Smooth muscle cell (in vitro differentiated cells): ENCODE data around the gene FBLN1. TPM values are rescaled to one million over a fixed set of nuclear protein-coding genes. Genes with fewer than 3 reads are reported as not detected.

Experiments used
- DNase-seq: peaks from one replicate; lab custom pipeline; 2025; ENCODE audit not compliant: unreplicated experiment; lab: John Stamatoyannopoulos, UW
- H2AFZ ChIP-seq: fragments of 200-600 bp; sonication (generic); 2 replicates; pipeline ENCODE4 v1.6.0; 2016; ENCODE audit warnings: antibody characterized with exemption, low read depth, mild to moderate bottlenecking
- H3F3A ChIP-seq: fragments of 200-600 bp; sonication (generic); 2 replicates; pipeline ENCODE4 v1.6.0; 2017; ENCODE audit warnings: antibody characterized with exemption, low read depth
- H3K27ac ChIP-seq: fragments of 200-600 bp; sonication (generic); 2 replicates; pipeline ENCODE4 v1.5.1; 2016; ENCODE audit warnings: low read depth, mild to moderate bottlenecking
- H3K27me3 ChIP-seq: fragments of 200-600 bp; sonication (generic); 2 replicates; pipeline ENCODE4 v1.6.1; 2016; ENCODE audit warnings: low read depth, mild to moderate bottlenecking
- H3K36me3 ChIP-seq: fragments of 200-600 bp; sonication (generic); 2 replicates; pipeline ENCODE4 v1.5.1; 2016; ENCODE audit warnings: low read depth
- H3K4me1 ChIP-seq: fragments of 200-600 bp; sonication (generic); 2 replicates; pipeline ENCODE4 v1.5.1; 2016; ENCODE audit warnings: low read depth
- H3K4me2 ChIP-seq: fragments of 200-600 bp; sonication (generic); 2 replicates; pipeline ENCODE4 v1.6.0; 2016; ENCODE audit warnings: mild to moderate bottlenecking
- H3K4me3 ChIP-seq: fragments of 200-600 bp; sonication (generic); 2 replicates; pipeline ENCODE4 v1.5.1; 2016; ENCODE audit warnings: mild to moderate bottlenecking
- H3K79me2 ChIP-seq: fragments of 200-600 bp; sonication (generic); 2 replicates; pipeline ENCODE4 v1.6.0; 2016; ENCODE audit warnings: low read depth, mild to moderate bottlenecking
- H3K9ac ChIP-seq: fragments of 200-600 bp; sonication (generic); 2 replicates; pipeline ENCODE4 v1.6.0; 2016; ENCODE audit warnings: low read depth
- H3K9me3 ChIP-seq: fragments of 200-600 bp; sonication (generic); replicated peaks from 2 replicates; pipeline ENCODE4 v1.5.1; 2016; ENCODE audit warnings: low read depth
- H4K20me1 ChIP-seq: fragments of 200-600 bp; sonication (generic); 2 replicates; pipeline ENCODE4 v1.6.0; 2016; ENCODE audit warnings: low read depth
- WGBS: methylation state at CpG from one replicate; pipeline ENCODE4 v1.1.7; 2016; ENCODE audit warnings: low lambda C conversion rate; 5-methylcytosine and 5-hydroxymethylcytosine counted together
- polyA plus RNA-seq: library from polyadenylated mRNA; unstranded; fragments of >200 nt; fragmentation: Nextera tagmentation; extraction: Ambion mirVana; gene quantifications from 2 replicates; pipeline ENCODE4 v1.2.1, GENCODE V29; 2016
- total RNA-seq: library from RNA; depleted of rRNA; stranded (reverse); fragments of >200 nt; gene quantifications from 2 replicates; pipeline ENCODE4 v1.2.3, GENCODE V29; 2014
- TF ChIP-seq, protein P1 (sequence below): fragments of 200-600 bp; sonication (generic); IDR thresholded peaks from 2 replicates; pipeline ENCODE4 v1.5.1; 2017; ENCODE audit warnings: borderline replicate concordance, mild to moderate bottlenecking, antibody characterized with exemption; ENCODE audit not compliant: insufficient read depth, poor library complexity, severe bottlenecking

The FBLN1 gene
- total and polyA plus RNA-seq, 2 experiments from 2014 or later: 90.9 to 296 TPM

DNA sequence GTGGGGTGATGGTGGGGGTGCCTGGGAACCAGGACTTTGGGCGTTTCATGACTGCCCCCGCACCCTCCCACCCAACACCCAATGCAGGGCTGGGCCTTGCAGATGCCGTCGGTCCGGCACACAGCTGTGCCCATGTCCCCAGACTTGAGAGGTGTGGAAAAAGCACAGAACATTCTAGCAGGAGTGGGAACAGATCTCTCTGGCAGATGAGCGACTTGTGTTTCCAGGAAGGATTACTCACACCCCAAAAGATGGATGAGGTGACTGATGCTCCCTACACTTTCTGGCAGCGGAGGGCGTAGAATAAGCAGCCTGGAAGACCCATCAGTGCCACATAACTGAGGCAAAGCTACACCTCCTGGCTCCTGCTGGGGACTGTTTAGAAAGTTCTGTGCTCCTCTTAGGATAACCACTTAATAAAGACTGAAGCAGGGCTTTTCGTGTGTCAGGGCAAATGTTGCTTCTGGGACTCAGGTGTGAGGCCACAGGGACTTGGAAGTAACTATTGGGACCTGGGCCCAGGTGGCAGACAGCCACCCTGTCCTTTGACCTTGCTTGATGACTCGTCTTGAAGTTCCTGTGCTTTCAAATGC is 24.2 kb downstream of the FBLN1 start:
- H2AFZ ChIP-seq: no peak overlapping the region
- no peaks in the 10 kb centered on the region for H3K36me3 ChIP-seq
- WGBS: 89% methylated on average over 10 of the region's 10 CpGs
- H3K9ac ChIP-seq: no peak overlapping the region
- no peak overlapping the region for H3K4me3 ChIP-seq
- no peaks in the 10 kb centered on the region for H3K27me3 ChIP-seq
- peaks cover 20% of the 10 kb centered on the region for H3F3A ChIP-seq
- DNase-seq: no peak
- peaks cover 4% of the 10 kb centered on the region for H3K79me2 ChIP-seq
- TF ChIP-seq, protein P1, sequence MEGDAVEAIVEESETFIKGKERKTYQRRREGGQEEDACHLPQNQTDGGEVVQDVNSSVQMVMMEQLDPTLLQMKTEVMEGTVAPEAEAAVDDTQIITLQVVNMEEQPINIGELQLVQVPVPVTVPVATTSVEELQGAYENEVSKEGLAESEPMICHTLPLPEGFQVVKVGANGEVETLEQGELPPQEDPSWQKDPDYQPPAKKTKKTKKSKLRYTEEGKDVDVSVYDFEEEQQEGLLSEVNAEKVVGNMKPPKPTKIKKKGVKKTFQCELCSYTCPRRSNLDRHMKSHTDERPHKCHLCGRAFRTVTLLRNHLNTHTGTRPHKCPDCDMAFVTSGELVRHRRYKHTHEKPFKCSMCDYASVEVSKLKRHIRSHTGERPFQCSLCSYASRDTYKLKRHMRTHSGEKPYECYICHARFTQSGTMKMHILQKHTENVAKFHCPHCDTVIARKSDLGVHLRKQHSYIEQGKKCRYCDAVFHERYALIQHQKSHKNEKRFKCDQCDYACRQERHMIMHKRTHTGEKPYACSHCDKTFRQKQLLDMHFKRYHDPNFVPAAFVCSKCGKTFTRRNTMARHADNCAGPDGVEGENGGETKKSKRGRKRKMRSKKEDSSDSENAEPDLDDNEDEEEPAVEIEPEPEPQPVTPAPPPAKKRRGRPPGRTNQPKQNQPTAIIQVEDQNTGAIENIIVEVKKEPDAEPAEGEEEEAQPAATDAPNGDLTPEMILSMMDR: no peak
- no peaks in the 10 kb centered on the region for H3K9me3 ChIP-seq
- H4K20me1 ChIP-seq: peaks cover 8% of the 10 kb centered on the region
- H3K4me1 ChIP-seq: peaks cover 18% of the 10 kb centered on the region
- H3K27ac ChIP-seq: no peak overlapping the region
- no peak overlapping the region for H3K4me2 ChIP-seq

DNA sequence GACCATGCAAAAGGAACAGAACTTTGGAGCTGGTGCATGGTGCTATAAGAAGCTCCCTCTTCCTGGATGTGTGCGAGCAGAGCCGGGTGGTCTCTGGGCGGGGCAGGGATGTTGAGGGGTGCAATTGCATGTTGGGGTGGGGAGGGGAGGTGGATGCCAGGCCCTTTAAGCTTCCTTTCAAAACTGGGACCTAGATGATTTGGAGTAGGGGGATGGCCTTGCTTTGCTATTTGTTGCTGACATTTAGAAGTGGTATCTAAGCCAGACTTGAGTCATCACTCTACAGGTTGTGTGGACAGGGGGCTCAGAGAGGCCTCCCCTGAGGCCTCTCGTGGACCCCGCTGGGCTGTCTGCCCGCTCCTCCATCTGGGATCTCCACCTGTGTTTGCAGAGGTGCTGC is 24.8 kb downstream of the FBLN1 start:
- Histone ChIP-seq H3K27me3 (no peaks in the 10 kb centered on the region), H2AFZ (no peak overlapping the region), H3F3A (peaks cover 18% of the 10 kb centered on the region), H3K36me3 (no peaks in the 10 kb centered on the region), H4K20me1 (peaks cover 8% of the 10 kb centered on the region), H3K9me3 (no peaks in the 10 kb centered on the region), H3K4me3 (no peak overlapping the region), H3K27ac (no peak overlapping the region), H3K79me2 (peaks cover 4% of the 10 kb centered on the region), H3K9ac (no peak overlapping the region), H3K4me2 (no peak overlapping the region), H3K4me1 (peaks cover 18% of the 10 kb centered on the region)
- TF ChIP-seq, protein P1: no peak
- WGBS: 92% methylated on average over 6 of the region's 6 CpGs
- no peak for DNase-seq

DNA sequence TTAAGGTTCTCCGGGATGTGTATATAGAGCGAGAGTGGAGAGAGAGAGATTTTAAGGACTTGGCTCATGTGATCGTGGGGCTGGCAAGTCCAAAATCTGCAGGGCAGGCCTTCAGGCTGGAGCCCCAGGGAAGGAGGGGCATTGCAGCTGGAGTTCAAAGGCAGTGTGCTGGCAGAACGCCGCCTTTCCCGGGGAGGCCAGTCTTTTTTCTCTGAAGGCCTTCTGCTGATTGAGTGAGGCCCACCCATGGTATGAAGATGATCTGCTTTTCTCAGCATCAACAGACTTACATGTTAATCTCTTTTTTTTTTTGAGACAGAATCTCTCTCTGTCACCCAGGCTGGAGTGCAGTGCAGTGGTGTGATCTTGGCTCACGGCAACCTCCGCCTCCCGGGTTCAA is 25.4 kb downstream of the FBLN1 start:
- Histone ChIP-seq H3K27ac (no peak overlapping the region), H3K36me3 (no peaks in the 10 kb centered on the region), H2AFZ (no peak overlapping the region), H3K4me3 (no peak overlapping the region), H3K9ac (no peak overlapping the region), H4K20me1 (peaks cover 3% of the 10 kb centered on the region), H3K79me2 (peaks cover 4% of the 10 kb centered on the region), H3K4me2 (no peak overlapping the region), H3K27me3 (no peaks in the 10 kb centered on the region), H3F3A (peaks cover 14% of the 10 kb centered on the region), H3K9me3 (no peaks in the 10 kb centered on the region), H3K4me1 (peaks cover 18% of the 10 kb centered on the region)
- 64% methylated on average over 9 of the region's 9 CpGs for WGBS
- DNase-seq: no peak
- TF ChIP-seq, protein P1: no peak

DNA sequence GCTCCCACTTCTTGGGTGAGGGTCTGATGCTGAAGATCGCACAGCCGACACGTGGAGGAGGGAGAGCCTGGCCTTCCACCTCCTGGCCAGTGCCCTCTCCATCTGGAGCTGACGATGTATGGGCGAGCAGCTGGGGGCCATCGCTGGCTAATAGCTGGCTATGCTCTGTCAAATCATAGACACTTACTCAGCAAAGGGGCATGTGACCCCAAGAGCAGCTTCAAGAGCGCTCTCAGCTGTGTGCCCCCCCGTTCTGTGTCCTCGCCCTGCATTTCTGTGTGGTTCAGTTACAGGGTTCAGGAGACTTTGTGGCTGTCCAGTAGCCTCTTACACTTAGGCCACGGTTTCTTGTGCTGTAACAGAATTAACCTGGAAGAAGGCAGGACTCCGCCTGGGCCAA is 26.4 kb downstream of the FBLN1 start:
- H2AFZ ChIP-seq: no peak overlapping the region
- H3K4me2 ChIP-seq: no peak overlapping the region
- 88% methylated on average over 11 of the region's 11 CpGs for WGBS
- H3K79me2 ChIP-seq: no peaks in the 10 kb centered on the region
- H3K9me3 ChIP-seq: no peaks in the 10 kb centered on the region
- TF ChIP-seq, protein P1: no peak
- peaks cover 3% of the 10 kb centered on the region for H4K20me1 ChIP-seq
- H3K27ac ChIP-seq: peak overlapping the region; percentile 82
- no peaks in the 10 kb centered on the region for H3K27me3 ChIP-seq
- no peak overlapping the region for H3K4me3 ChIP-seq
- H3K9ac ChIP-seq: no peak overlapping the region
- DNase-seq: no peak
- peaks cover 18% of the 10 kb centered on the region for H3K4me1 ChIP-seq
- no peaks in the 10 kb centered on the region for H3K36me3 ChIP-seq
- H3F3A ChIP-seq: peaks cover 19% of the 10 kb centered on the region
